NCI-H748 treated with DMSO at 0.1 percent for 48 hours (cell line): Measurements from ENCODE around the gene PRPF4.
"Not testable (repeated sequence)": the region's sequence is repeated elsewhere in the genome, so short reads cannot be mapped to it uniquely, and the experiment has no call there.

Experiments used
- DNase-seq: peaks from one replicate; lab custom pipeline; 2025; lab: John Stamatoyannopoulos, UW

Gene PRPF4

DNA sequence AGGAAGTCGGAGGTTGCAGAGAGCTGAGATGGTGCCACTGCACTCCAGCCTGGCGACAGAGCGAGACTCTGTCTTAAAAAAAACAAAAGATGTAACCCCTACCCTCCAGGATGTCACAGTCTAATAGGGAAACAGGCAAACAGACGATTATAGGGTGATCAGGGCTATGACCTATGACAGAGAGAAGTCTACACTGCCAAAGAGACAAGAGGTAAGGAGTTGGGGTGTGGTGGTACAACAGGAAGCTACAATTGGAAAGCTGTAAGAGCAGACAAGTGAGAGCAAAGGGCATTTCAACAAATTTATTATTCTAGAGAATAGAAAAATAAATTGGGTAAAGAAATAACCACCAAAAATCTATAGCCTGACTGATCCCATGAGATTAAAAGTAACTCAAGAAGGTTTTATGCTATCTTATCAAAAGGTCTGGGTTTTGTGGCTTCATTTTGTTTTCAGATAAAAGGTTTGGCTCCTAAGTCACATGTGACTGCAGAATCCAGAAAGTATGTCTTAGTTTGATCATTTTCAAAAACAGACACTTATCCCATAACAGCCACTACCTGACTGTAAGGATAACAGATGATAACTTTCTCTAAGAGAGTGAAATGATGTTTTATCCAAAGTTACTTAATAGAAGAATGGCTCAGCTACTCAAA, 7.4 kb upstream of the PRPF4 start:
- DNase-seq: no peak

DNA sequence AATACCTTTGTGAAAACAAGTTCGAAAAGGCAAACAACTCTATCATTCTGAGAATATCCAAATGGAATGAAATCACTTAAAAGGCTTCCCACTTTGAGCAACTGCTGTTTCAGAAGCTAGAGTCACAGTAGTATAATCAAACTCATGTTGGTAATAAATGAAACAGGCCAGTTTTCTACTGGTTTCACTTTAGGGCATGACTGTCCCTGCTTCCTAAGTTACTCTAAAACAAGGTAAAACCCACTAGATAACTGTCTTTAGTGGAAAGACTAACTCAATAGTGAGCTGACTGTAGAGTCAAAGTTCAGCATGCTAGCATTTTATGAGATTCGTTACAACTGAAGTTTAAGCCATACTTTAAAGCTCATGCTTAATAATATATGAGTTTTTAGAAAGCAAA, 6.1 kb upstream of the PRPF4 start:
- DNase-seq: no peak

- DNase-seq: no peak
These were observed 5.6 kb upstream of the PRPF4 start for GRCh38 chr9:113269871-113270270.

- peak; percentile 83 for DNase-seq
These were observed 843 bp upstream of the PRPF4 start for GRCh38 chr9:113274474-113275156.

DNA sequence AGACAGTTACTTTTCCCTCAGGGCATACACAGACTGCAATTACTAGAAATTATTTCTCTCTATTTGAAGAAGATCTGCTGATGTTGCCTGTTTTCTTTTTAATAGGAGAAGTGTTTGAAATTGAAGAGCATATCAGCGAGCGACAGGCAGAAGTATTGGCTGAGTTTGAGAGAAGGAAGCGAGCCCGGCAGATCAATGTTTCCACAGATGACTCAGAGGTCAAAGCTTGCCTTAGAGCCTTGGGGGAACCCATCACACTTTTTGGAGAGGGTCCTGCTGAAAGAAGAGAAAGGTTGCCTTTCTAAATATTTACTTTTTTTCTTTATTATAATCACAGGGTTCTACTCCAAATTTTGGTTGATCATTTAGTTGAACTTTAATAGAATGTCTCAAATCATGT, 3.4 kb downstream of the PRPF4 start:
- DNase-seq: no peak

DNA sequence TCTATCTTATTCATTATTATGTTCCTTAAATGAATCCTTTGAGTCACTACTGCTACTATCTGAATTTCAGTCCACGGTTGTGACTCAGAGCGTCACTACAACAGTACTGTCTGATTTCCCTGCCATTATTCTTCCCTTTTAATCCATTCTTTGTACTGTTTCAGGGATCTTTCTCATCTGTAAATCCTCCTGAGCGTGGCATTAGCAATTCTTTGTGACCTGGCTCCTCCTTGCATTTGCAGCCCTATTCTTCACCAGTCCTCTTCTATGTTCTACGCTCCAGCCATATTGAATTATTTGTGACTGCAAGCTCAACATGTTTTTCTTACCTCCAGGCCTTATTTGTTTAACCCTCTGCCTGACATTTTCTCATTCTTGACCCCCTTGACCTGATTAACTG, 5.9 kb downstream of the PRPF4 start:
- DNase-seq: no peak

- no peak for DNase-seq
These were observed 13.6 kb downstream of the PRPF4 start for GRCh38 chr9:113289091-113289490.

DNA sequence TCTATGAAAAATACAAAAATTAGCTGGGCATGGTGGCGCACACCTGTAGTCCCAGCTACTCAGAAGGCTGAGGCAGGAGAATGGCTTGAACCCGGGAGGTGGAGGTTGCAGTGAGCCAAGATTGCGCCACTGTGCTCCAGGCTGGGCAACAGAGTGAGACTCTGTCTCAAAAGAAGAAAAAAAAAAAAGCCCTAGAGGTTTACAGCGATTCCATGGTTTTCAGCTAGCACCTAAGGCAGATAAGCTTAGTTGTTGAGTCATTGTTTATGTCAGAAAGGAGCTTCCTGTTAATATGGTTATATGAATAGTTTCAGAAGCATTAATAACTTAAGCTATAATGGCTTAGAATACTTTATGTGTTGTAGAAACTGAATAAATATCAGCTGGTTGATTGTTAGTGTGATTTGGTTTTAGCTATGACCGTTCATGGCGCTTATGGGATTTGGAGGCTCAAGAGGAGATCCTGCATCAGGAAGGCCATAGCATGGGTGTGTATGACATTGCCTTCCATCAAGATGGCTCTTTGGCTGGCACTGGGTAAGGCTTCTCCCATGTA, 14.7 kb downstream of the PRPF4 start:
- no peak for DNase-seq

- no peak for DNase-seq
These were observed 17.9 kb downstream of the PRPF4 start for GRCh38 chr9:113293285-113293878.

- not testable (repeated sequence) for DNase-seq
These were observed 20.8 kb downstream of the PRPF4 start for GRCh38 chr9:113296247-113296646.

DNA sequence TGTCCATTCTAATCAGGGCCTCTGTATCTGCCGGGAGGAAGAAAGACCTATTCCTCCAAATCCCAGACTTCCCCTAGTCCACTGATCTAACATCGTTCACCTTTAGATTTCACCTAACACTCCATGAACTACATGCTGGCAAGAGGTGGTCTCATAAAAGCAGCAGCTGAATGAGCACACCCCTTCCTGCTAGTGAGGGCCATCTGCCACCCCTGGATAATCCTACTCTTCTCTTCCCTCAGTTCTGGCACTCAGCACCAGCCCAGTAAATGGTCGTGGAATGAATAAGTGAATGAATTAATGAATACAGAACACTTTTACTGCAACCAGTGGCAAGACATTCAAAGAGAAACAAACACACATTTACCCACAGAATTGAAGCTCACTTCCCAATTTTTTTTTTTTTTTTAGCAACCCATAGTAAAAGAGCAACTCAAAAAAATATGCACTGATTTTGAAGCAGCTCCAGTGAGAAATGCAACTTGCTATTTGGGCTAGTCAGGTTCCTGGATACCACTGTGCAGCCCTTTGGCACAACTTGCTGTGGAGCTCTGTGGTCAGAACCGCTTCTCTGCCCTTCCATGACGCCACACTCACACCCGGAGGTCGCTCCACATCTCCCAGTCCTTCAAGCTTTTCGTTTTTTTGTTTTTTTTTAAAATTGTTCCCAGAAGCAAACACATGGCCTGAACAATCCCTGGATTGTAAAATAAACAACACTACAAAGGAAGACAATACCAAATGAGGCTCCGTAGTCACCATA, 21.5 kb downstream of the PRPF4 start:
- DNase-seq: no peak

- DNase-seq: no peak
These were observed 22.9 kb downstream of the PRPF4 start for GRCh38 chr9:113298311-113298710.

- peak; percentile 65 for DNase-seq
These were observed 23.7 kb downstream of the PRPF4 start for GRCh38 chr9:113298924-113299770.

DNA sequence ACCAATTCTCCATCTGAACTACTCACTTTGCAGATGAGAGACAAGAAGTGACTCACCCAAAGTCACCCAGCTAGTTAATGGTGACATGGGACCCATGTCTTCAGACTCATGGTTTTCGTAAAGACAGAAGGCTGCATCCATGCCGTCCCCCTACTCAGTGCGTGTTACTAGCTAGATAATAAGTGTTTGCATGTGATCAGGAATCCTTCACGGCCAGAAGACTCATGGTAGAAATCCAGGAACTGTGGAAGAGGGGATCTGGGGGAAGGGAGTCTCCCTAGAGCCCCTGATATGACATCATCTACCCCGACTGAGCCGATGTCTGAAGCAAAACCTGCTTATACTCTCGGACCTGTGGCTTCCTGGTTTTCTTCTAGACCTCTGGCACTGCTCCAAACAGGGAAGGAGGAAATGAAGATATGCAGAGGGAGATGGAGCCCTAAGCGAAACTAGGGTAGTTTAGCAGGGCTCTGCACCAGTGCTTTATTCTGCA, 24.4 kb downstream of the PRPF4 start:
- DNase-seq: no peak

- DNase-seq: no peak
These were observed 26.1 kb downstream of the PRPF4 start for GRCh38 chr9:113301548-113301947.

DNA sequence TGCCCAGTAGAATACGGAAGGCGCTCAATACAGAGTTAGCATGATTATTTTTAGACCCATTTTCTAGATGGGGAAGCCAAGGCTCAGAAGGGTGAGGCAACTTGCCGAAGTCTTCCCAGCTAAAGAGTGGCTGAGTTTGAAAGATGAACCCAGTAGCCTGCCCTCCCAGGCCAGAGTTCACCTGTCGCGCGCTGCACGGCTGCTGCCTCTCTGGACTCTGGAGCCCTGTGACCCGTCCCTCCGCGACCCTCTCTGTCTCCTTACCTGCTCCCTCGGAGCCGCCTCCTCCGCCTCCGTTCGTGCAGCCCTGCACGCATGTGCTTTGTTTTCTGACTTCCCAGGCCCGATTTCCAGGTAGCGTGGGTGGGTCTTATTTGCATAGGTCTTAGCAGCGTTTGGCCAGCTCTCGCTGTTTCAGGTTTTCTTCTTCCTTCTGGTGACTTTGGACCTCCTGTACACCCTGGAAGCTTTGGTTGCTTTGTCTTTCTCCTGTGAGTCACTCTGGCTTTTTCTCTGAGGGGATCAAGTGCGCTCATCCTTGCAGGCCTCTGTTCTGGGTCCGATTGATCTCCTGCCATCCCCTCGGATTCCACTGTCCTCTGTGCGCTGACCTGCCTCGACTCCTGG, 27.4 kb downstream of the PRPF4 start, which contains the start of gene RNF183:
RNF183 (minus strand) TSS at position 585 of the 627 bp plus-strand sequence. CDS start 5,192 bp downstream, outside the sequence.
- no peak for DNase-seq

- DNase-seq: no peak
These were observed 31.1 kb downstream of the PRPF4 start for GRCh38 chr9:113306566-113306965.

DNA sequence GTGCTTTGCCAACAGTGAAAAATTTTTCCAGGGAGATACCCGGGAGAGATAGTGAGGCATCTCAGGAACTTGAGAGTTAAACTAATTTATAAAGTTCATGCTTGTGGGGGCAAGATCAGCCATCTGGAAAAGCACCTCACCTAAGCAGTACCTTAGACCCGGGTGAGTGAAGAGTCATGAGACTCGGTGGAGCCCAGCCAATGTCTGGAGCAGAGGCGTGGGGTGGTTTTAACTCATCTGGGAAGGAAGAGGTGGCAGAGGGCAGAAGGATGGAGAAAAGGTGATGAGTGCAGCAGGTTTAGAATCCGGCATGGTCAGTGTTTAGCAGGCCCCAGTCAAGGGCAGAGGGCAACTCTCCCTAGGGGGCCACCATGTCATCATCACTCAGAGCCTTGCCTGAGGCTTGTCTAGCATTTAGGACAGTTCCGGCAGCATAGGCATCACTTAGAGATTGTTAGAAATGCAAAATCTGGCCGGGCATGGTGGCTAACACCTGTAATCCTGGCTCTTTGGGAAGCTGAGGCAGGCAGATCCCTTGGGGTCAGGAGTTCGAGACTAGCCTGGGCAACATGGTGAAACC, 32.0 kb downstream of the PRPF4 start:
- no peak for DNase-seq

GRCh38 chr9:113309204-113309813, 33.9 kb downstream of the PRPF4 start:
- no peak for DNase-seq

- no peak for DNase-seq
These were observed 35.1 kb downstream of the PRPF4 start for GRCh38 chr9:113310538-113310937.
